HG03571 (cell line): ENCODE data around the gene EEF1A2.

Source experiments
- ATAC-seq: cut with Tn5 transposase; IDR thresholded peaks from one replicate; pipeline ENCODE4 v1.9.1; 2021; ENCODE audit not compliant: unreplicated experiment

Gene EEF1A2

DNA sequence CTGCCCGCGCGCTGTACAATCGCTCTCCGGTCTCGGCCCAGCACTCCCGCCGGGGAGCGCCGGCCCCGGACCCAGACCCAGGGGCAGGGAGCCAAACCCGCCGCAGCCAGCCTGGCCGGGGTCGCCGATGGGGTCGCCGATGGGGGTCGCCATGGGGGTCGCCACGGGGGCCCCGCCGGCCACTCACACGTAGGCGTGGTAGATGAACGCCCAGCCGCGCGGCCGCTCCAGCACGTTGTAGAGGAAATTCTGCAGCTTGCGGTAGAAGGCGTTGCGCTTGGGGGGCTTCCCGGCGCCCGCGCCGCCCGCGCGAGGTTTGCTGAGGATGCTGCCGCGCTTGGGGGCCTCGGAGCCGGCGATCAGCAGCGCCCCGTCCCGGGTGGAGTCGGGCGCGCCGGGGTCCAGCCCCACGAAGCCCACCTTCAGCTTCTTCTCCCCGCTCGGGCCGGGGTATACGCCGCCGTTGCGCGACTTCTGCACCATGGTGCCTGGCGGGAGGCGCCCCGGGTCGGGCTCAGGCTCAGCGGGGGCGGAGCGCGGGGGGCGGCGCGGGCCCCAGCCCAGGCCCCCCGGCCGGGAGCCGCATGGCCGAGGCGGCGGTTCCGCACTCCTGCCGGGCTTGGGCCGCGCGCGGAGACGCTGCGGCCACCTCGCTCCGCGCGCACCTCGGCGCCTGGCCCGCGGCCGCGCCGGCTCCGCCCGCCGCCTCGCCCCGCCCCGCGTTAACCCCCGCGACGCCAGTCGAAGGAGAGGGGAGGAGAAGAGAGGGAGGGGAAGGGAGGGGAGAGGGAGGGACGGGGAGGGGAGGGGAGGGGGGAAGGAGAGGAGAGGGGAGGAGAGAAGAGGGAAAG is 26.7 kb downstream of the EEF1A2 start, which contains the start of gene KCNQ2:
KCNQ2 (minus strand) TSS at position 675 of the 851 bp plus-strand sequence; CDS start at position 483, 192 bp downstream.
- ATAC-seq: no peak

- no peak for ATAC-seq
These were observed 27.2 kb downstream of the EEF1A2 start for GRCh38 chr20:63471717-63471980.

DNA sequence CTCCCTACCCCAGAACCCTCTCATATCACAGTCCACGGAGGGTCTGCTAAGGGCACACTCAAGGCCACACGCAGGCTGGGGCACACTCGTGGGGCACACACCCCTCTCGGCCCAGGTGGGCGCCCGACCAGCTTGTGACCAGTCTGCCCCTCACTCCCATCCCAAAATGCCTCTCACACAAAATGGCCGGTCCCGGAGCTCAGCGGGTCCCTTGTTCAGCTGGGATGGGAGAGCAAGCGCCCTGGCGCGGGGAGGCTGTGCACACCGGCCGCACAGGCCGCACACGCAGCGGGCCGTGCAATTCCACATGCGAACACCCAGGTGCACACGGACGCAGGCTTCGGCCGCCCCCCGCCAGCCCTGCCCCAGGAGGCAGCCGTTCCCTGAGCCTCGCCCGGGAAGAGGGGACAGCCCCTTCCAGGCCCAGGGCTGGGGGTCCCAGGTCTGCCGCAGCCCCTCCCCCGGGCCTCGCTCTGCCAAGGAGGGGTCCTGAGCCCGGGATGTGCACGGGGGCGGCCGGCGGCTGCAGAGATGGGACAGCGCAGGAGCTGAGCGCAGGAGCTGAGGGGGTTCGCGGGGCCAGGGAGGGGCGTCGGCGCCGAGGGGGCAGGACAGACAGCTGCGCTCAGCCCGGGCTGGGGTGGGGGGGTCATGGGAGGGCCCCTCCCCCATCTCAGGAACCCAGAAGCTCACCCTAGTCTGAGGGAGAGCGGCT is 27.7 kb downstream of the EEF1A2 start:
- no peak for ATAC-seq

GRCh38 chr20:63470410-63470809 is 28.5 kb downstream of the EEF1A2 start:
- ATAC-seq: no peak

- ATAC-seq: no peak
These were observed 29.2 kb downstream of the EEF1A2 start for GRCh38 chr20:63469713-63470101.

DNA sequence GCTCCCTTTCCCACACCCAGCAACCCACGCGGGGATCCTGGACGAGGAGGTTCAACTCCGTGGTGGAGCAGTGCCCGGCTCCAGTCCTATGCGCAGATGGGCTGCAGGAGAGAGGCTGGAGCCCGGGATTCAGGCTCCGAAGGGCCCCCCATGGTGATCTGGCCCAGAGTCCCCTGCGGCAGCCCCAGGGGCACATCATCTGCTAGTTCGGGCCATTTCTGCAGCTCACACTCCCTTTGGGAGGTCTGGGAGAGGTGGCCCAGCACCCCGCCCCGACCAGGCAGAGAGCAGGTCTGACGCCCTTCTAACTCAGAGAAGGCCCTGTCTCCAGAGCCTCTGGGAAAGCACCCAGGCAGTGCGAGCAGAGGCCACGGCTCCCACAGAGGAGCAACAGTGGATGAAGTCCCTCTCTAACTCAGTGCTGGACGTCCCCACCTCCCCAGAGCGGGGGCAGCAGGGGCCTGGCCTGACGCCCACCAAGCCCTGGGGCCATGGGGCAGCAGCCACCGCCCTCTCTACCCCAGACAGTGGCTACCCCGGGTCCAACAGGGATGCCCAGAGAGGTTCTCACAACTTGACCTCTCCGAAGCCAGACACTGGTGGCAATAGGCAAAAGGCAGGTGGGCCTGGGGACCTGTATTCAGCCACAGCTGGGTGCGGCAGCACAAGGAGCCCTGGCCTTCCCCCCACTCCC is 29.7 kb downstream of the EEF1A2 start:
- ATAC-seq: no peak

DNA sequence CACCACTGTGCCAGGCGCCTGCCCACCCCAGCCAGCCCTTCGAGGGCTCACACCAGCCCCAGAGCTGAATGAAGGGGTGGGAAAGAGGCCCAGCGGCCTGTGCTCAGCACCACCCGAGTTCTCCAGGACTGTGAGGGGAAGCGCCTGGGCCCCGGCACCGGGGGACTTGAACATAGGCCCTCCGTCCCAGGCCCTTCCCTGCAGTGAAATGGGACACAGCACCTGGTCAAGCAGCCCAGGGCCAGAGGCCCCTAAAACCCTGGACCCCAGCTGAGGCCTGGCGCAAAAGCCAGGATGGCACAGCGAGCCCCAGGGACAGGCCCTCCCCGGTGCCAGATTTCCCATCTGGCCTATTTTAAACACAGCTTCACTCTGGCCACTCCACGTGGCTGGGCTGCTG is 30.5 kb downstream of the EEF1A2 start:
- ATAC-seq: no peak

DNA sequence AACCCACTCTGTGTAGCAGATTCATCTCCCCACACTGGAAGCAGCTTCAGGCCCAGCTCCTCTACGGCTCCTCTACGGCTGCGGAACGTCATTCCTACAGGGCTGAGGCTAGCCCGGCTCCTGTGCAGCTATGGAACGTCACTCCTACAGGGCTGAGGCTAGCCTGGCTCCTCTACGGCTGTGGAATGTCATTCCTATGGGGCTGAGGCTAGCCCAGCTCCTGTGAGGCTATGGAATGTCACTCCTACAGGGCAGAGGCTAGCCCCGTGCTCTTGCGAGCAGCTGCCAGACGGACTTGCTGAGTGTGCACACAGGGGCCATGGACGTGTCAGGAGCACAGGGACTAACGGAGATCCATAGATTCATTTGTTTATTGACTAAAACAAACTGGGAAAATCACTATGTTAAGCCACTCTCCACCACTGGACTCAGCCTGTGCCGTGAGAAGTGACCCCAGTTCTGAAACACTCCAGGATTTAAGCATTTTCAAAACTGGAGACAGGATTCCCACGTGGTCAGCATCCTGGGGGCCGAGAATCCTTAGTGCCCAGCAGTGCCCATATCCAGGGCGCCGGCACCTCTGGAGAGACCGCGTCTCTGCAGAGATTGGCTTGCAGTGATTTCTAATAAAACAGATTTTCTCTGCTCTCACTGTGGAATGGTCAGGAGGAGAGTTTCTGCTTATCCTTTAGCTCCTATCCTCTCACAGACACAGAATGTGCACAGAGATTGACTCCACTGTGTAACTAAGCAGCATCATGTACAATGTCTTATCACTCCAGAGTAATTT is 31.4 kb downstream of the EEF1A2 start:
- ATAC-seq: no peak

GRCh38 chr20:63466861-63467260 is 32.0 kb downstream of the EEF1A2 start:
- ATAC-seq: no peak

- ATAC-seq: no peak
These were observed 32.5 kb downstream of the EEF1A2 start for GRCh38 chr20:63466250-63466825.

DNA sequence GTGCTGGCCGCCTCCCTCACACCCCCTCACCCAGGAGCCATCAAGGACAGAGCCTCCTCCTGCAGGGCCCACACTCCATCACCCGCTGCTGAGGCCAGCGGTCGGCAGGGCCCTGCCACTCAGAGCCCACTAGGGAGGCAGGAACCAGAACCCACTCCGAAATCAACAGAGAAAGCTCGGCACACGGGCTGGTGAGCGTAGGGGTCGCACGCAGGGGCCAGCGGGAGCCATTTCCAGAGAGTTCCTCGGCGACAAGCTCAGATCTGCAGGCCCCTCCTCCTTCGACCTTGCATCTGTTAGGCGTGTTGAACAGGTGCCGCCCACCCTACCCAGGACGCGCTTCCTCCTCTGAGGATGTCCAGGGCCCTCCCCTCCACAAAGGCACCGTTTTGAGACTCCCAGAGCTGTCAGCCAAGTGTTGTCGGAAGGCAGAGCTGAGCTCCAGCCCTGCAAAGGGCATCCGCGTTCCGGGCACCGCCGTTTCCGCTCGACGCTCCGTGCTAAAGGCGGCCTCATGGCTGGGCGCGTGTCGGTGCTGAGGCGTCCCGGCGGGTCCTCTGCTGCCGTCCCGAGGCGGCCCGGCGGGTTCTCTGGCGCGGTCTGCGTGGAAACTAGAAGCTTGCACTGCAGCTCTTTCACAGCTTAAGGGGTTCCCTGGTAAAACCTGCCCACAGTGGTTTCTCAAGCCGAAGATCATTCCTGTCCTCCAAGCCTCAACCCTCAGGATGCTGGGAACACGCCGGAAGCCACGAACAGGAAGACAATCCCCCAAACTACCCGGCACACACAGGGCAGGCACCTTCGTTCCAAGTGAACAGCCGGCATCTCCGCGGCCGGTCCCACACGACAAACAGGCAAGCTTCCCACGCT is 33.3 kb downstream of the EEF1A2 start:
- no peak for ATAC-seq

DNA sequence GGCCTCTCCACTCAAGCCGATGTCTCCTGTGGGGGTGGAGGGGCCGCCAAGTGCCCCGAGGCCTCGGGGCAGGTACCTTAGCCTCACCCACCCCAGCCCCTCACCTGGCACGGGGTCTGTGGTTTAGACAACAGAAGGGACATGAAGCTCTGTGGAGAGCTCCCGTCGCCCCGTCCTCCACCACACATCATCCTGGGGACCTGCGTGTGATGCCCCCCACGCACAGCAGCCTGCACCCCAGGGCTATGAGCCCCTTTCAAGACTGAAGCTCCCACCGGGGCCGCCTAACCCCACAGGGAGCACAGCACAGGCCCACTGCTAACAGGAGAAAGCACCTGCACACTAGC is 34.6 kb downstream of the EEF1A2 start:
- ATAC-seq: no peak

GRCh38 chr20:63463400-63464288 is 35.2 kb downstream of the EEF1A2 start:
- no peak for ATAC-seq

- no peak for ATAC-seq
These were observed 36.6 kb downstream of the EEF1A2 start for GRCh38 chr20:63462244-63462643.

GRCh38 chr20:63461104-63461763 is 37.6 kb downstream of the EEF1A2 start:
- ATAC-seq: no peak

DNA sequence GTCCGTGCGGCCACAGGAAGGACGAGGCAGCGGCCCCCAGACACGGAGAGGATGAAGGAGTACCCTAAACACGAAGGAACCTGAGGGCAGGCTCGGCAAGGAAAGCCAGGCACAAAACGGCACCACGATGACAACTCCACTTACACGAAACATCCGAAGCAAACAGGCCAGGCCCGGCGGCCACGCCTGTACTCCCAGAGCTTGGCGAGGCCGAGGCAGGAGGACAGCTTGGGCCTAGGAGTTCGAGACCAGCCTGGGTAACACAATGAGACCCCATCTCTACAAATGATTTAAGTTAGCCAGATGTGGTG is 39.9 kb downstream of the EEF1A2 start:
- ATAC-seq: no peak

DNA sequence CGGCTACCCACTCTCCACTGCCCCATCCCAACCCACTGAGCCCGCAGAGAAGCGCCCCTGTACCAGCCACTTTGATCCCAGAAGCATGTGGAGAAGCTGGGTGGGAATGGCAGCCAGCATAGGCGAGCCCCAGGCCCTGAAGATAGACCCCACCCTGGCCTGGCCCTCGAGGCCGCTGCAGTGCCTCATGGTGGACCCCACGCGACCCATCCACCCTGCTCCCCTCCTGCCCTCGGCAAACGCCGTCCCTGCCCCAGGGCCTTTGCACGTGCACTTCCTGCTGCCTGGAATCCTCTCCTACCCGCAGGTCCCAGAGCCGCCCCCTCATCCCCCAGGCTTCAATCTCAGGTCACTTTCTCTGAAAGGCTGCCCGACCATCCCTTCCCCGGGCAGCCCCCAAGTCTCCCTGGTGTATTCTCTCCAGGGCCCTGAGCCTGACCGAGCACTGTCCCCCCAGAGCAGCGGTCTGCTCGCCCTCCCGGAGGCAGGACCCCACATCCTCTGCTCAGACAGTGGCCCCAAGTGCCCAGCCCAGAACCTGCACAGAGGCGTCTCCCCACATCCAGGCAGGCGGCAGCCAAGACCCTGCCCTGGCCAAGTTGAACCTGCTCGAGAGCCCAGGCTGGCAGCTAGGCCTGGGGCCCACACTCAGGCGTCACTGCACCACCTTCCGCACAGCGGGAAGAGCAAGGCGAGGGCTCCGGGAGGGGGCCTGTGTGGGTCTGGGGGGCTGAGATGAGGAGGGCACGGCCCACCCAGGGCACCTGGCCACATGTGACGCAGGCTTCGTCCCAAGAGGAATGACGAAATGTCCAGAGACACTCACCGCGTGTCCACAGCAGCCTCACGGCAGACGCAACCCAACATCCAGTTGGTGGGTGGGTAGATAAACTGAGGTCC is 40.5 kb downstream of the EEF1A2 start:
- no peak for ATAC-seq

GRCh38 chr20:63457737-63458136 is 41.1 kb downstream of the EEF1A2 start:
- ATAC-seq: no peak
